Endothelial cell of umbilical vein (primary cell): Measurements from ENCODE around the gene GPAT3. TPM values are rescaled to one million over a fixed set of nuclear protein-coding genes. Genes with fewer than 3 reads are reported as not detected.

Experiments used
- BruUV-seq: library from RNA; stranded (reverse); fragments of 400-500 nt; replicated peaks from 2 replicates; lab custom pipeline; 2021; lab: Mats Ljungman, UMichigan
- CTCF ChIA-PET: fragments of 300-600, 350-600 bp; sonication (Branson Sonifier 250); formaldehyde crosslinking; loops from one replicate; lab custom pipeline; 2021; ENCODE audit warnings: antibody characterized with exemption, inconsistent platforms; lab: Charles Lee
- POLR2A ChIA-PET: fragments of 300-600, 350-600 bp; sonication (Branson Sonifier 250); formaldehyde crosslinking; loops from one replicate; lab custom pipeline; 2021; ENCODE audit warnings: antibody characterized with exemption, inconsistent platforms; lab: Charles Lee
- DNase-seq: peaks from one replicate; pipeline ENCODE4 v3.0.0-alpha.2; 2011; ENCODE audit warnings: low read depth, low spot score
- FAIRE-seq: peaks from 2 replicates; lab custom pipeline; 2011; peaks lifted over from hg19 to GRCh38; lab: Jason Lieb, UNC
- H2AFZ ChIP-seq: 2 replicates; pipeline ENCODE4 v1.6.0; 2012; ENCODE audit warnings: low read depth, low read length, control low read depth, inconsistent platforms
- H3K27ac ChIP-seq: 2 replicates; pipeline ENCODE4 v1.5.1; 2011; ENCODE audit warnings: low read depth, mild to moderate bottlenecking, control low read depth, low read length, moderate library complexity; ENCODE audit not compliant: insufficient read depth
- H3K27me3 ChIP-seq, 2 experiments: 2 replicates each; pipeline versions ENCODE4 v1.6.0 to v1.6.1; 2011; ENCODE audit warnings: low read length in 2 of 2, mixed read lengths in 1 of 2; ENCODE audit not compliant: control insufficient read depth in 2 of 2, insufficient read depth in 2 of 2
- H3K36me3 ChIP-seq, 2 experiments: 2 replicates in 1 of 2; 3 replicates in 1 of 2; pipeline ENCODE4 v1.5.1; 2011; ENCODE audit warnings: low read length in 2 of 2, mild to moderate bottlenecking in 1 of 2, moderate library complexity in 1 of 2; ENCODE audit not compliant: control insufficient read depth in 2 of 2, insufficient read depth in 2 of 2; ENCODE audit errors: extremely low read depth in 1 of 2
- H3K4me1 ChIP-seq: 3 replicates; pipeline ENCODE4 v1.5.1; 2011; ENCODE audit warnings: mild to moderate bottlenecking, low read length; ENCODE audit not compliant: control insufficient read depth, insufficient read depth; ENCODE audit errors: extremely low read depth
- H3K4me2 ChIP-seq: 2 replicates; pipeline ENCODE4 v1.6.1; 2011; ENCODE audit warnings: low read length, control low read depth, mixed read lengths; ENCODE audit not compliant: insufficient read depth
- H3K4me3 ChIP-seq, 3 experiments: fragments of 200-600 bp in 1 of 3; sonication (generic), shearing (Covaris generic) in 1 of 3; replicated peaks in 1 of 3; 2 replicates each; pipeline ENCODE4 v1.5.1; 2011 to 2016; ENCODE audit warnings: control low read depth in 3 of 3, low read length in 3 of 3, mild to moderate bottlenecking in 2 of 3, inconsistent platforms in 1 of 3, low read depth in 1 of 3, moderate library complexity in 1 of 3; ENCODE audit not compliant: insufficient read depth in 1 of 3
- H3K79me2 ChIP-seq: 2 replicates; pipeline ENCODE4 v1.6.0; 2012; ENCODE audit warnings: low read length, inconsistent platforms; ENCODE audit not compliant: control insufficient read depth, insufficient read depth
- H3K9ac ChIP-seq: replicated peaks from 2 replicates; pipeline ENCODE3; 2011; ENCODE audit warnings: low read length, control low read depth; ENCODE audit not compliant: insufficient read depth; ENCODE audit errors: extremely low read depth
- H3K9me1 ChIP-seq: replicated peaks from 3 replicates; pipeline ENCODE4 v1.6.0; 2011; ENCODE audit warnings: mild to moderate bottlenecking, low read length; ENCODE audit not compliant: control insufficient read depth, insufficient read depth; ENCODE audit errors: extremely low read depth
- H3K9me3 ChIP-seq: replicated peaks from 2 replicates; pipeline ENCODE4 v1.5.1; 2012; ENCODE audit warnings: low read length, inconsistent platforms; ENCODE audit not compliant: control insufficient read depth, insufficient read depth
- H4K20me1 ChIP-seq: replicated peaks from 2 replicates; pipeline ENCODE3; 2011; ENCODE audit warnings: mild to moderate bottlenecking, low read length; ENCODE audit not compliant: control insufficient read depth, insufficient read depth; ENCODE audit errors: extremely low read depth
- EZH2 ChIP-seq: IDR thresholded peaks from 2 replicates; pipeline ENCODE4 v1.6.1; 2012; ENCODE audit warnings: borderline replicate concordance, low read depth, mild to moderate bottlenecking, moderate library complexity, low read length, inconsistent platforms; ENCODE audit not compliant: severe bottlenecking
- FOS ChIP-seq: IDR thresholded peaks from 2 replicates; pipeline ENCODE4 v1.6.1; 2011; ENCODE audit warnings: mild to moderate bottlenecking, low read length, moderate library complexity, borderline replicate concordance; ENCODE audit not compliant: insufficient read depth
- GATA2 ChIP-seq: IDR thresholded peaks from 2 replicates; pipeline ENCODE4 v1.7.0; 2011; ENCODE audit warnings: low read depth, mild to moderate bottlenecking, moderate library complexity, mixed read lengths, low read length; ENCODE audit not compliant: insufficient read length, insufficient read depth
- JUN ChIP-seq: IDR thresholded peaks from 2 replicates; pipeline ENCODE4 v1.6.1; 2011; ENCODE audit warnings: borderline replicate concordance, low read depth; ENCODE audit not compliant: insufficient read length, insufficient read depth
- MYC ChIP-seq: IDR thresholded peaks from one replicate; pipeline ENCODE4 v1.6.1; 2011; ENCODE audit warnings: mild to moderate bottlenecking, low read depth, low read length
- POLR2A ChIP-seq: IDR thresholded peaks from 2 replicates; pipeline ENCODE4 v1.6.1; 2012; ENCODE audit warnings: low read depth, mild to moderate bottlenecking, control low read depth, low read length
- POLR2AphosphoS5 ChIP-seq: IDR thresholded peaks from 2 replicates; pipeline ENCODE4 v1.6.1; 2012; ENCODE audit warnings: low read depth, mild to moderate bottlenecking, control low read depth, low read length, moderate library complexity; ENCODE audit not compliant: insufficient read depth
- dilution Hi-C: fragments of 300-500 bp; cut with MboI; formaldehyde crosslinking; loops from one replicate; pipeline ENCODE4 v1.15.0; 2019; ENCODE audit warnings: low sequenced_read_pairs; ENCODE audit not compliant: extremely low pct_ligation_motif_present
- intact Hi-C: fragments of 100-400 bp; cut with micrococcal nuclease; formaldehyde crosslinking; loops from one replicate; pipeline ENCODE4 v1.10.0; 2022
- polyA plus RNA-seq, 4 experiments: library from polyadenylated mRNA; depleted of rRNA in 3 of 4; stranded (reverse) in 3 of 4; unstranded in 1 of 4; fragments of >200 nt; gene quantifications; 2 replicates each; pipeline versions ENCODE4 v1.2.1 to v1.2.3, GENCODE V29; 2011 to 2012; ENCODE audit warnings: missing spikeins in 1 of 4
- total RNA-seq: library from RNA; stranded (reverse); gene quantifications from 2 replicates; pipeline ENCODE4 v1.2.3, GENCODE V29; 2021
- TF ChIP-seq, protein P1 (sequence below), 2 donors: IDR thresholded peaks; 1 replicate in 1 of 2; 2 replicates in 1 of 2; pipeline ENCODE4 v1.5.1; 2011; ENCODE audit warnings: low read length in 2 of 2, mild to moderate bottlenecking in 2 of 2, moderate library complexity in 2 of 2, control low read depth in 1 of 2, inconsistent platforms in 1 of 2, low read depth in 1 of 2; ENCODE audit not compliant: insufficient read depth in 1 of 2; ENCODE audit errors: extremely low read depth in 1 of 2
- TF ChIP-seq, protein P2 (sequence below): IDR thresholded peaks from 2 replicates; pipeline ENCODE4 v1.6.1; 2011; ENCODE audit not compliant: insufficient read depth, insufficient read length

GPAT3 gene
- total and polyA plus RNA-seq, 2 donors (not counting 3 experiments of a cell fraction or from before 2014, with no cell fraction given): 0.36 to 2.1 TPM

DNA sequence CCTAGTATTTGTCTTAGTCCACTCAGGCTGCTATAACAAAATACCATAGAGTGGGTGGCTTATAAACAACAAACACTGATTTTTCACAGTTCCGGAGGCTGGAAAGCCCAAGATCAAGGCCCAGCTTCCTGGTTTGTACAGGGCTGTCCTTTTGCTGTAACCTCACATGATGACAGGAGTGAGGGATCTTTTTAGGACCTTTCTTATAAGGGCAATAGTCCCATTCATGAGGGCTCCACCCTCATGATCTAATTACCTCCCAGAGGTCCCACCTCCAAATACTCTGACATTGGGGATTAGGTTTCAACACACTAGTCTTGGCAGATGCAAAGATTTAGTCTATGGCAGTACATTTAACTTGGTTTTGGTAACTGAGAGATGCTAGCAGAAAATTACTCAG lies 20.9 kb downstream of the GPAT3 start:
- POLR2A ChIA-PET: no interaction called here
- intact Hi-C loops: no loop called here
- peaks cover 19% of the 10 kb centered on the region for H3K4me1 ChIP-seq
- no peaks in the 10 kb centered on the region for H3K27me3 ChIP-seq
- CTCF ChIA-PET: interaction anchor here (0.8 to 1.4 kb wide), 2 partner anchors 9 to 88 kb away, joined by 3 read pairs; no protein-coding TSS in a partner anchor
- H3K9me1 ChIP-seq: no peaks in the 10 kb centered on the region
- H3K9ac ChIP-seq: no peak overlapping the region
- H3K79me2 ChIP-seq: no peaks in the 10 kb centered on the region
- no peaks in the 10 kb centered on the region for H3K36me3 ChIP-seq
- H3K4me2 ChIP-seq: no peak overlapping the region
- no peak overlapping the region for H2AFZ ChIP-seq
- FAIRE-seq (no peak), DNase-seq (no peak)
- BruUV-seq: no TSS peak
- dilution Hi-C loops: no loop called here
- H3K4me3 ChIP-seq: no peak overlapping the region
- no peak for TF ChIP-seq JUN
- no peak for TF ChIP-seq EZH2
- TF ChIP-seq POLR2AphosphoS5: no peak
- TF ChIP-seq, protein P1, sequence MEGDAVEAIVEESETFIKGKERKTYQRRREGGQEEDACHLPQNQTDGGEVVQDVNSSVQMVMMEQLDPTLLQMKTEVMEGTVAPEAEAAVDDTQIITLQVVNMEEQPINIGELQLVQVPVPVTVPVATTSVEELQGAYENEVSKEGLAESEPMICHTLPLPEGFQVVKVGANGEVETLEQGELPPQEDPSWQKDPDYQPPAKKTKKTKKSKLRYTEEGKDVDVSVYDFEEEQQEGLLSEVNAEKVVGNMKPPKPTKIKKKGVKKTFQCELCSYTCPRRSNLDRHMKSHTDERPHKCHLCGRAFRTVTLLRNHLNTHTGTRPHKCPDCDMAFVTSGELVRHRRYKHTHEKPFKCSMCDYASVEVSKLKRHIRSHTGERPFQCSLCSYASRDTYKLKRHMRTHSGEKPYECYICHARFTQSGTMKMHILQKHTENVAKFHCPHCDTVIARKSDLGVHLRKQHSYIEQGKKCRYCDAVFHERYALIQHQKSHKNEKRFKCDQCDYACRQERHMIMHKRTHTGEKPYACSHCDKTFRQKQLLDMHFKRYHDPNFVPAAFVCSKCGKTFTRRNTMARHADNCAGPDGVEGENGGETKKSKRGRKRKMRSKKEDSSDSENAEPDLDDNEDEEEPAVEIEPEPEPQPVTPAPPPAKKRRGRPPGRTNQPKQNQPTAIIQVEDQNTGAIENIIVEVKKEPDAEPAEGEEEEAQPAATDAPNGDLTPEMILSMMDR (IDR thresholded peaks at IDR 0.05; ENCODE audit: extremely low read depth in 1 of 2, insufficient read depth in 1 of 2, low read depth in 1 of 2, low read length in 2 of 2): no peak
- no peak for TF ChIP-seq FOS
- no peak for TF ChIP-seq GATA2
- TF ChIP-seq POLR2A: no peak
- TF ChIP-seq, protein P2, sequence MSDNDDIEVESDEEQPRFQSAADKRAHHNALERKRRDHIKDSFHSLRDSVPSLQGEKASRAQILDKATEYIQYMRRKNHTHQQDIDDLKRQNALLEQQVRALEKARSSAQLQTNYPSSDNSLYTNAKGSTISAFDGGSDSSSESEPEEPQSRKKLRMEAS: no peak
- no peak for TF ChIP-seq MYC
- no peak overlapping the region for H3K27ac ChIP-seq
- H3K9me3 ChIP-seq: no peaks in the 10 kb centered on the region
- H4K20me1 ChIP-seq: no peaks in the 10 kb centered on the region
